Transverse colon (tissue), 4 donors: Measurements from ENCODE around the gene DLGAP1. TPM values are rescaled to one million over a fixed set of nuclear protein-coding genes. Genes with fewer than 3 reads are reported as not detected.

Source experiments
- DNase-seq: peaks from one replicate; pipeline ENCODE4 v3.0.0-alpha.2; 2019
- H3K27ac ChIP-seq, 4 donors: fragments of 200-600 bp; sonication (generic); 2 replicates each; pipeline ENCODE4 v1.5.1; 2016 to 2018; ENCODE audit warnings: inconsistent platforms in 4 of 4
- H3K27me3 ChIP-seq: fragments of 200-600 bp; sonication (generic); 2 replicates; pipeline ENCODE4 v1.5.1; 2017; ENCODE audit warnings: inconsistent platforms
- H3K36me3 ChIP-seq, 4 donors: fragments of 200-600 bp; sonication (generic); 2 replicates each; pipeline ENCODE4 v1.5.1; 2017 to 2019; ENCODE audit warnings: inconsistent platforms in 4 of 4
- H3K4me1 ChIP-seq, 4 donors: fragments of 200-600 bp; sonication (generic); 2 replicates each; pipeline ENCODE4 v1.5.1; 2017 to 2020; ENCODE audit warnings: inconsistent platforms in 4 of 4
- H3K4me3 ChIP-seq, 4 donors: fragments of 200-600 bp; sonication (generic); 1 replicate in 1 of 4; 2 replicates in 3 of 4; pipeline versions ENCODE4 v1.5.1 to v1.6.1; 2017 to 2019; ENCODE audit warnings: inconsistent platforms in 4 of 4
- H3K9me3 ChIP-seq, 2 donors: fragments of 200-600 bp; sonication (generic); 2 replicates each; pipeline ENCODE4 v1.5.1; 2017 to 2019; ENCODE audit warnings: inconsistent platforms in 2 of 2
- CTCF ChIP-seq, 5 experiments: fragments of 200-600 bp in 3 of 5; fragments of 450-650 bp in 2 of 5; sonication (generic) in 3 of 5; IDR thresholded peaks; 1 replicate in 2 of 5; 2 replicates in 3 of 5; pipeline ENCODE4 v1.5.1; 2016 to 2017; ENCODE audit warnings: antibody characterized with exemption in 5 of 5, inconsistent platforms in 3 of 5, mild to moderate bottlenecking in 2 of 5, moderate library complexity in 1 of 5
- EP300 ChIP-seq: sonication (generic); formaldehyde crosslinking; IDR thresholded peaks from one replicate; pipeline ENCODE4 v1.6.1; 2017; ENCODE audit warnings: antibody characterized with exemption, low read depth
- POLR2A ChIP-seq: fragments of 450-650 bp; IDR thresholded peaks from one replicate; pipeline ENCODE4 v1.6.1; 2016; ENCODE audit warnings: antibody characterized with exemption, mild to moderate bottlenecking, moderate library complexity
- POLR2AphosphoS5 ChIP-seq, 3 donors: sonication (generic); formaldehyde crosslinking; IDR thresholded peaks; one replicate each; pipeline ENCODE4 v1.6.1; 2016; ENCODE audit warnings: antibody characterized with exemption in 3 of 3
- WGBS, 2 donors: methylation state at CpG; one replicate each; pipeline ENCODE4 v1.1.5; 2018; ENCODE audit warnings: low coverage in 1 of 2; 5-methylcytosine and 5-hydroxymethylcytosine counted together
- in situ Hi-C, 4 donors: fragments of 200-750 bp; cut with MboI; loops; one replicate each; pipeline versions ENCODE4 v1.15.0 to v1.15.1; 2017; ENCODE audit warnings: low sequenced_read_pairs in 3 of 4, low pct_ligation_motif_present in 1 of 4, low pct_unique_long_range_greater_than_20kb in 1 of 4
- intact Hi-C: fragments of 100-400 bp; cut with DNase I; formaldehyde crosslinking; loops from one replicate; pipeline ENCODE4 v1.15.1; 2023; ENCODE audit warnings: low total_unique reads
- total RNA-seq, 4 donors: library from RNA; depleted of rRNA; stranded (reverse); fragments of >200 nt; gene quantifications; one replicate each; pipeline ENCODE4 v1.1.0, GENCODE V29; 2016

Gene DLGAP1
- total RNA-seq, 4 donors from 2014 or later = 2.7 to 7.2 (median 3.3) TPM

- Histone ChIP-seq H3K27me3 (no peaks in the 10 kb centered on the region), H3K27ac (no peak overlapping the region), H3K4me1 (no peaks in the 10 kb centered on the region), H3K36me3 (no peaks in the 10 kb centered on the region), H3K9me3 (no peaks in the 10 kb centered on the region), H3K4me3 (no peak overlapping the region)
- in situ Hi-C loops (no loop called here), intact Hi-C loops (no loop called here)
- no peak for DNase-seq
- WGBS, 2 donors = 83 to 90% methylated on average over 4 to 6 of the region's 6 CpGs
- no peak for TF ChIP-seq CTCF (IDR thresholded peaks at IDR 0.05)
- no peak for TF ChIP-seq POLR2A
- TF ChIP-seq POLR2AphosphoS5 (IDR thresholded peaks at IDR 0.05) = no peak
- TF ChIP-seq EP300 = no peak
These were observed 320.4 kb downstream of the DLGAP1 start for GRCh38 chr18:4134700-4135099.

- in situ Hi-C loops = no loop called here
- WGBS, 2 donors = 14 to 41% methylated on average over 12 of the region's 12 CpGs
- H3K36me3 ChIP-seq = no peaks in the 10 kb centered on the region
These were observed 324.1 kb downstream of the DLGAP1 start for GRCh38 chr18:4130734-4131719.

GRCh38 chr18:4126939-4127338 lies 328.2 kb downstream of the DLGAP1 start:
- in situ Hi-C loops = no loop called here
- TF ChIP-seq EP300 (no peak), CTCF (IDR thresholded peaks at IDR 0.05) (no peak), POLR2AphosphoS5 (IDR thresholded peaks at IDR 0.05) (no peak), POLR2A (no peak)
- WGBS, 2 donors = 76 to 88% methylated on average over 1 of the region's 1 CpG
- intact Hi-C loops = no loop called here
- H3K27me3 ChIP-seq = no peaks in the 10 kb centered on the region
- no peaks in the 10 kb centered on the region for H3K36me3 ChIP-seq
- H3K4me1 ChIP-seq = no peaks in the 10 kb centered on the region
- H3K9me3 ChIP-seq = no peaks in the 10 kb centered on the region
- no peak overlapping the region for H3K4me3 ChIP-seq
- no peak for DNase-seq
- no peak overlapping the region for H3K27ac ChIP-seq

More at GRCh38 chr18:4130734-4131719, 324.1 kb downstream of the DLGAP1 start:
- Histone ChIP-seq H3K4me1 (no peaks in the 10 kb centered on the region), H3K9me3 (no peaks in the 10 kb centered on the region), H3K4me3 (no peak overlapping the region), H3K27me3 (no peaks in the 10 kb centered on the region), H3K27ac (no peak overlapping the region)
- intact Hi-C loops = no loop called here
- no peak for DNase-seq
- no peak for TF ChIP-seq CTCF (IDR thresholded peaks at IDR 0.05)
- TF ChIP-seq EP300 = no peak
- TF ChIP-seq POLR2A = no peak
- TF ChIP-seq POLR2AphosphoS5 (IDR thresholded peaks at IDR 0.05) = no peak

- Histone ChIP-seq H3K4me1 (no peaks in the 10 kb centered on the region), H3K27me3 (no peaks in the 10 kb centered on the region), H3K36me3 (no peaks in the 10 kb centered on the region), H3K9me3 (no peaks in the 10 kb centered on the region), H3K27ac (no peak overlapping the region), H3K4me3 (no peak overlapping the region)
- WGBS, 2 donors = 50 to 52% methylated on average over 3 to 6 of the region's 6 CpGs
- intact Hi-C loops = no loop called here
- TF ChIP-seq POLR2AphosphoS5 (IDR thresholded peaks at IDR 0.05) (no peak), EP300 (no peak), CTCF (IDR thresholded peaks at IDR 0.05) (no peak), POLR2A (no peak)
- DNase-seq = no peak
- in situ Hi-C loops = no loop called here
These were observed 329.4 kb downstream of the DLGAP1 start for GRCh38 chr18:4125627-4126230.
